H9 (cell line): ENCODE data around the gene MED12. TPM values are rescaled to one million over a fixed set of nuclear protein-coding genes. Genes with fewer than 3 reads are reported as not detected.

Experiments
- DNase-seq: peaks from one replicate; pipeline ENCODE4 v3.0.0-alpha.2; 2017
- H2AFZ ChIP-seq: one replicate; pipeline ENCODE4 v1.6.1; 2013; ENCODE audit warnings: mild to moderate bottlenecking, low read length, control low read depth, moderate library complexity
- H2AK5ac ChIP-seq: 2 replicates; pipeline ENCODE4 v1.6.1; 2013; ENCODE audit warnings: low read length, control low read depth, mixed read lengths; ENCODE audit not compliant: insufficient read length
- H2BK120ac ChIP-seq: one replicate; pipeline ENCODE4 v1.6.1; 2013; ENCODE audit warnings: low read depth, mild to moderate bottlenecking, low read length, control low read depth, inconsistent platforms; ENCODE audit not compliant: poor library complexity, severe bottlenecking
- H2BK12ac ChIP-seq: 2 replicates; pipeline ENCODE4 v1.6.1; 2013; ENCODE audit warnings: low read length, control low read depth, mixed read lengths, low read depth; ENCODE audit not compliant: insufficient read length
- H2BK15ac ChIP-seq: 2 replicates; pipeline ENCODE4 v1.6.1; 2013; ENCODE audit warnings: low read depth, low read length, control low read depth
- H2BK20ac ChIP-seq: one replicate; pipeline ENCODE4 v1.6.1; 2013; ENCODE audit warnings: low read depth, mild to moderate bottlenecking, low read length, control low read depth, inconsistent platforms; ENCODE audit not compliant: poor library complexity, severe bottlenecking
- H2BK5ac ChIP-seq: 2 replicates; pipeline ENCODE4 v1.6.1; 2013; ENCODE audit warnings: low read length, control low read depth, mixed read lengths; ENCODE audit not compliant: insufficient read length
- H3K14ac ChIP-seq: 2 replicates; pipeline ENCODE4 v1.6.1; 2013; ENCODE audit warnings: low read length, control low read depth; ENCODE audit not compliant: insufficient read depth
- H3K18ac ChIP-seq: 2 replicates; pipeline ENCODE4 v1.6.1; 2013; ENCODE audit warnings: low read depth, mild to moderate bottlenecking, mixed read lengths, low read length, control low read depth; ENCODE audit not compliant: insufficient read length
- H3K23ac ChIP-seq: 2 replicates; pipeline ENCODE4 v1.6.1; 2013; ENCODE audit warnings: low read length, control low read depth, mixed read lengths, low read depth; ENCODE audit not compliant: insufficient read length
- H3K23me2 ChIP-seq: 2 replicates; pipeline ENCODE4 v1.6.1; 2013; ENCODE audit warnings: low read depth, mild to moderate bottlenecking, mixed read lengths, low read length, control low read depth; ENCODE audit not compliant: insufficient read length, poor library complexity, severe bottlenecking
- H3K27ac ChIP-seq: 2 replicates; pipeline ENCODE4 v1.5.1; 2013; ENCODE audit warnings: low read length, control low read depth, mixed read lengths, low read depth; ENCODE audit not compliant: insufficient read length
- H3K27me3 ChIP-seq: 2 replicates; pipeline ENCODE4 v1.6.1; 2013; ENCODE audit warnings: low read length, control low read depth, inconsistent platforms; ENCODE audit not compliant: insufficient read depth
- H3K4ac ChIP-seq: 2 replicates; pipeline ENCODE4 v1.6.1; 2013; ENCODE audit warnings: low read depth, mild to moderate bottlenecking, control low read depth, inconsistent platforms, low read length, moderate library complexity
- H3K4me1 ChIP-seq: 2 replicates; pipeline ENCODE4 v1.6.1; 2013; ENCODE audit warnings: low read length, control low read depth, inconsistent platforms; ENCODE audit not compliant: insufficient read depth
- H3K4me2 ChIP-seq: 2 replicates; pipeline ENCODE4 v1.6.1; 2013; ENCODE audit warnings: low read length, control low read depth, mixed read lengths; ENCODE audit not compliant: insufficient read length, insufficient read depth
- H3K56ac ChIP-seq: 2 replicates; pipeline ENCODE4 v1.6.1; 2013; ENCODE audit warnings: low read depth, mild to moderate bottlenecking, mixed read lengths, low read length, control low read depth; ENCODE audit not compliant: insufficient read length
- H3K79me1 ChIP-seq: 2 replicates; pipeline ENCODE4 v1.6.1; 2013; ENCODE audit warnings: low read depth, mild to moderate bottlenecking, moderate library complexity, low read length, control low read depth, inconsistent platforms; ENCODE audit not compliant: insufficient read depth, poor library complexity, severe bottlenecking
- H3K79me2 ChIP-seq: 2 replicates; pipeline ENCODE4 v1.6.1; 2013; ENCODE audit warnings: low read length, control low read depth, inconsistent platforms; ENCODE audit not compliant: insufficient read depth
- H3K9ac ChIP-seq: 2 replicates; pipeline ENCODE4 v1.6.1; 2013; ENCODE audit warnings: low read length, control low read depth, mixed read lengths; ENCODE audit not compliant: insufficient read length; ENCODE audit errors: extremely low read depth
- H3K9me3 ChIP-seq: one replicate; pipeline ENCODE4 v1.6.1; 2013; ENCODE audit warnings: low read depth, low read length, inconsistent platforms; ENCODE audit not compliant: control insufficient read depth
- H3T11ph ChIP-seq: one replicate; pipeline ENCODE4 v1.6.1; 2013; ENCODE audit warnings: mild to moderate bottlenecking, low read length, control low read depth, inconsistent platforms
- H4K20me1 ChIP-seq: one replicate; pipeline ENCODE4 v1.6.1; 2013; ENCODE audit not compliant: control insufficient read depth, insufficient read length, insufficient read depth
- H4K5ac ChIP-seq: 2 replicates; pipeline ENCODE4 v1.6.1; 2013; ENCODE audit warnings: low read depth, mild to moderate bottlenecking, mixed read lengths, low read length, control low read depth; ENCODE audit not compliant: insufficient read length
- H4K8ac ChIP-seq: replicated peaks from 2 replicates; pipeline ENCODE4 v1.6.1; 2013; ENCODE audit warnings: low read length, control low read depth, mixed read lengths, low read depth; ENCODE audit not compliant: insufficient read length
- H4K91ac ChIP-seq: 2 replicates; pipeline ENCODE4 v1.6.1; 2013; ENCODE audit warnings: low read depth, mild to moderate bottlenecking, moderate library complexity, mixed read lengths, low read length, control low read depth; ENCODE audit not compliant: insufficient read length
- H3K27ac Mint-ChIP-seq, 3 experiments: 2 replicates in 2 of 3; 3 replicates in 1 of 3; pipeline ENCODE4 v1.8.0; 2020 to 2021; ENCODE audit warnings: mixed read lengths in 3 of 3, mild to moderate bottlenecking in 1 of 3, moderate library complexity in 1 of 3
- H3K27me3 Mint-ChIP-seq: 2 replicates; pipeline ENCODE4 v1.8.0; 2021; ENCODE audit warnings: low read depth, mild to moderate bottlenecking, moderate library complexity, mixed read lengths
- H3K36me3 Mint-ChIP-seq, 3 experiments: 2 replicates in 2 of 3; 3 replicates in 1 of 3; pipeline ENCODE4 v1.8.0; 2020 to 2021; ENCODE audit warnings: low read depth in 3 of 3, mixed read lengths in 3 of 3; ENCODE audit not compliant: insufficient read depth in 1 of 3
- H3K4me1 Mint-ChIP-seq, 2 experiments: 2 replicates each; pipeline ENCODE4 v1.8.0; 2020; ENCODE audit warnings: mixed read lengths in 2 of 2
- H3K4me3 Mint-ChIP-seq, 2 experiments: 2 replicates in 1 of 2; 3 replicates in 1 of 2; pipeline ENCODE4 v1.8.0; 2020 to 2021; ENCODE audit warnings: mild to moderate bottlenecking in 2 of 2, mixed read lengths in 2 of 2, moderate library complexity in 1 of 2
- H3K9me3 Mint-ChIP-seq, 2 experiments: 2 replicates in 1 of 2; 3 replicates in 1 of 2; pipeline ENCODE4 v1.8.0; 2020; ENCODE audit warnings: mild to moderate bottlenecking in 2 of 2, mixed read lengths in 2 of 2, moderate library complexity in 1 of 2
- WGBS: extraction: QIAGEN DNeasy Blood & Tissue Kit; methylation state at CpG from one replicate; pipeline ENCODE4 v1.1.7; 2013; ENCODE audit warnings: missing lambda C conversion rate, low lambda C conversion rate, mixed read lengths; ENCODE audit not compliant: insufficient read length; ENCODE audit errors: extremely low coverage; 5-methylcytosine and 5-hydroxymethylcytosine counted together
- total RNA-seq: library from RNA; stranded (reverse); gene quantifications from 2 replicates; pipeline ENCODE4 v1.2.1, GENCODE V29; 2021
- TF ChIP-seq, protein P1 (sequence below): fragments of 200-600 bp; sonication (generic); conservative IDR thresholded peaks from 3 replicates; pipeline ENCODE4 v1.8.0; 2021; ENCODE audit warnings: antibody characterized with exemption, mild to moderate bottlenecking

The MED12 gene
- total RNA-seq, 1 experiment from 2014 or later, result 33.0 TPM

DNA sequence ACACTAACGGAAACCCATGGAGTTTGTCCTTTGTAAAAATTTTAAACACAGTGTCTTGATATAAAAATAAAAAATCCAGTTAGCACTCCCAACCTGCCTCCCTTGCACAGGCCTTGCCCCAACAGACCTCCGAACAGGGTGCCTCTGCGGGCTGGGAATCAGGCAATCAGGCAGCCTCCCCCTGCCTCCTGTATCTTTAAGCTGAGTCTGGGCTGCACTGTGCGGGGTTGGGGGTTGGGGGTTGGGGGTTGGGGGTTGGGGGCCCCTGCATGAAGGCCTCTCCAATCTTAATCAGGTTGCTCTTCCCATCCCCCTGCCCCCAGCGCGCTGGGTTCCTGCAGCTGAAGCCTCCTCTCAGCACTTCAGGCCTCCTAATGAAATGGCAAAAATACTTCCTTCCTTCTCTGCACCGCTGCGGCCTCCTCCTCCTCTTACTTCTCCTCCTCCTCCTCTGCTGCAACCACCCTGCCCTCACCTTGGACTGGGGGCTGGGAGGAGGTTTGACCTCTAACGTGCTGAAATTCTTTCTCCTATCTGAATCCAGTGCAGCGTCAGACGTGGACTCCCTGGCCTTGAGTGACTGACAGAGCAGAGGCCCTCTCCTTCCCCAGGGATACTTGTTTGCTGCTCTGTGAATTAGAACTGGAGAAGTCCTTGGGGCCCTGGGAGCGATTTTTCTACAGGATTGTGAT is 52.9 kb downstream of the MED12 start:
- Mint-ChIP-seq H3K27me3 (peaks cover 2% of the 10 kb centered on the region), H3K4me3 (no peak overlapping the region), H3K9me3 (peaks cover 69 to 85% of the 10 kb centered on the region in 2 experiments), H3K27ac (peak overlapping the region; percentile 67 to 94 (median 91); a peak in 6 of 7 replicates), H3K36me3 (peaks cover 13 to 22% (median 16%) of the 10 kb centered on the region in 3 experiments), H3K4me1 (peaks cover 5 to 18% of the 10 kb centered on the region in 2 experiments)
- H2BK15ac ChIP-seq, result no peak overlapping the region
- no peak overlapping the region for H3K9ac ChIP-seq
- no peak overlapping the region for H2BK20ac ChIP-seq
- WGBS, result no CpG with 5 or more reads among the region's 12 CpGs
- H3K27ac ChIP-seq, result no peak overlapping the region
- no peak overlapping the region for H3K56ac ChIP-seq
- no peak overlapping the region for H3K14ac ChIP-seq
- no peak overlapping the region for H3K18ac ChIP-seq
- no peak overlapping the region for H2BK12ac ChIP-seq
- no peaks in the 10 kb centered on the region for H4K20me1 ChIP-seq
- no peaks in the 10 kb centered on the region for H3K79me2 ChIP-seq
- H3T11ph ChIP-seq, result no peak overlapping the region
- H3K23ac ChIP-seq, result no peak overlapping the region
- H4K8ac ChIP-seq, result no peak overlapping the region
- H2AFZ ChIP-seq, result no peak overlapping the region
- H3K27me3 ChIP-seq, result no peaks in the 10 kb centered on the region
- no peak overlapping the region for H4K5ac ChIP-seq
- H3K79me1 ChIP-seq, result no peaks in the 10 kb centered on the region
- peak overlapping the region; percentile 12 for H3K4me2 ChIP-seq
- no peak overlapping the region for H3K4ac ChIP-seq
- DNase-seq, result no peak
- H3K9me3 ChIP-seq, result peaks cover 37% of the 10 kb centered on the region
- no peaks in the 10 kb centered on the region for H3K23me2 ChIP-seq
- no peak overlapping the region for H4K91ac ChIP-seq
- no peak overlapping the region for H2AK5ac ChIP-seq
- no peak overlapping the region for H2BK5ac ChIP-seq
- no peak overlapping the region for H2BK120ac ChIP-seq
- no peaks in the 10 kb centered on the region for H3K4me1 ChIP-seq
- TF ChIP-seq, protein P1, sequence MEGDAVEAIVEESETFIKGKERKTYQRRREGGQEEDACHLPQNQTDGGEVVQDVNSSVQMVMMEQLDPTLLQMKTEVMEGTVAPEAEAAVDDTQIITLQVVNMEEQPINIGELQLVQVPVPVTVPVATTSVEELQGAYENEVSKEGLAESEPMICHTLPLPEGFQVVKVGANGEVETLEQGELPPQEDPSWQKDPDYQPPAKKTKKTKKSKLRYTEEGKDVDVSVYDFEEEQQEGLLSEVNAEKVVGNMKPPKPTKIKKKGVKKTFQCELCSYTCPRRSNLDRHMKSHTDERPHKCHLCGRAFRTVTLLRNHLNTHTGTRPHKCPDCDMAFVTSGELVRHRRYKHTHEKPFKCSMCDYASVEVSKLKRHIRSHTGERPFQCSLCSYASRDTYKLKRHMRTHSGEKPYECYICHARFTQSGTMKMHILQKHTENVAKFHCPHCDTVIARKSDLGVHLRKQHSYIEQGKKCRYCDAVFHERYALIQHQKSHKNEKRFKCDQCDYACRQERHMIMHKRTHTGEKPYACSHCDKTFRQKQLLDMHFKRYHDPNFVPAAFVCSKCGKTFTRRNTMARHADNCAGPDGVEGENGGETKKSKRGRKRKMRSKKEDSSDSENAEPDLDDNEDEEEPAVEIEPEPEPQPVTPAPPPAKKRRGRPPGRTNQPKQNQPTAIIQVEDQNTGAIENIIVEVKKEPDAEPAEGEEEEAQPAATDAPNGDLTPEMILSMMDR, result no peak
